H1 (cell line): ENCODE data around the gene CRYBG1. TPM values are rescaled to one million over a fixed set of nuclear protein-coding genes. Genes with fewer than 3 reads are reported as not detected.

ENCODE experiments used
- CTCF ChIA-PET: fragments of 300-600 bp; sonication (Branson Sonifier 250); formaldehyde crosslinking; loops from one replicate; lab custom pipeline; 2021; ENCODE audit not compliant: partially characterized antibody; lab: Charles Lee
- POLR2A ChIA-PET: fragments of 300-600 bp; sonication (Branson Sonifier 250); formaldehyde crosslinking; loops from one replicate; lab custom pipeline; 2021; ENCODE audit warnings: inconsistent platforms; ENCODE audit not compliant: partially characterized antibody; lab: Charles Lee
- DNase-seq, 2 experiments: peaks; one replicate each; pipeline versions ENCODE4 v3.0.0 to v3.0.0-alpha.2; 2010 to 2022; ENCODE audit warnings: low spot score in 2 of 2, low read depth in 1 of 2, mixed read lengths in 1 of 2
- FAIRE-seq: peaks from 2 replicates; lab custom pipeline; 2011; peaks lifted over from hg19 to GRCh38; lab: Jason Lieb, UNC
- H2AFZ ChIP-seq: 2 replicates; pipeline ENCODE4 v1.8.1; 2012; ENCODE audit warnings: low read length, inconsistent platforms
- H2AK5ac ChIP-seq: 2 replicates; pipeline ENCODE4 v1.6.1; 2013; ENCODE audit warnings: low read depth, low read length
- H2BK120ac ChIP-seq: replicated peaks from 2 replicates; pipeline ENCODE3; 2013; ENCODE audit warnings: low read depth, low read length, inconsistent platforms
- H2BK12ac ChIP-seq: 2 replicates; pipeline ENCODE4 v1.6.1; 2013; ENCODE audit warnings: low read depth, low read length
- H2BK15ac ChIP-seq: 2 replicates; pipeline ENCODE4 v1.6.1; 2013; ENCODE audit warnings: low read length
- H2BK20ac ChIP-seq: 2 replicates; pipeline ENCODE4 v1.6.1; 2013; ENCODE audit warnings: low read length
- H2BK5ac ChIP-seq: 2 replicates; pipeline ENCODE4 v1.6.1; 2013; ENCODE audit warnings: low read depth, low read length
- H3K14ac ChIP-seq: 2 replicates; pipeline ENCODE4 v1.6.1; 2013; ENCODE audit warnings: inconsistent platforms; ENCODE audit not compliant: insufficient read length
- H3K18ac ChIP-seq: 2 replicates; pipeline ENCODE4 v1.6.1; 2013; ENCODE audit warnings: low read length; ENCODE audit errors: extremely low read depth
- H3K23ac ChIP-seq: 2 replicates; pipeline ENCODE4 v1.6.1; 2013; ENCODE audit warnings: inconsistent platforms; ENCODE audit not compliant: insufficient read length
- H3K23me2 ChIP-seq: 2 replicates; pipeline ENCODE4 v1.6.1; 2013; ENCODE audit warnings: low read depth, low read length
- H3K27ac ChIP-seq: 2 replicates; pipeline ENCODE4 v1.6.1; 2011; ENCODE audit warnings: low read depth, low read length, inconsistent platforms
- H3K27me3 ChIP-seq, 4 experiments: replicated peaks in 1 of 4; 1 replicate in 1 of 4; 2 replicates in 3 of 4; pipeline versions ENCODE4 v1.6.1 to v1.8.1; 2011 to 2013; ENCODE audit warnings: low read length in 3 of 4, mild to moderate bottlenecking in 3 of 4, inconsistent platforms in 2 of 4, mixed read lengths in 2 of 4, moderate library complexity in 1 of 4; ENCODE audit not compliant: control insufficient read depth in 3 of 4, insufficient read depth in 3 of 4; ENCODE audit errors: extremely low read depth in 1 of 4
- H3K36me3 ChIP-seq, 4 experiments: 2 replicates each; pipeline versions ENCODE4 v1.6.1 to v1.8.1; 2011 to 2013; ENCODE audit warnings: mild to moderate bottlenecking in 4 of 4, low read length in 3 of 4, moderate library complexity in 2 of 4, control low read depth in 1 of 4, inconsistent platforms in 1 of 4; ENCODE audit not compliant: insufficient read depth in 4 of 4, control insufficient read depth in 2 of 4
- H3K4ac ChIP-seq: replicated peaks from 2 replicates; pipeline ENCODE3; 2013; ENCODE audit warnings: low read length, low read depth, mixed read lengths, inconsistent platforms; ENCODE audit not compliant: insufficient read length
- H3K4me1 ChIP-seq, 4 experiments: replicated peaks in 1 of 4; 1 replicate in 1 of 4; 2 replicates in 3 of 4; pipeline versions ENCODE4 v1.6.1 to v1.8.1; 2011 to 2013; ENCODE audit warnings: low read length in 3 of 4, inconsistent platforms in 2 of 4, mixed read lengths in 1 of 4; ENCODE audit not compliant: insufficient read depth in 4 of 4, control insufficient read depth in 3 of 4
- H3K4me2 ChIP-seq, 2 experiments: 2 replicates each; pipeline versions ENCODE4 v1.6.1 to v1.8.1; 2011 to 2013; ENCODE audit warnings: low read depth in 2 of 2, low read length in 2 of 2, control low read depth in 1 of 2, inconsistent platforms in 1 of 2, mild to moderate bottlenecking in 1 of 2; ENCODE audit not compliant: insufficient read depth in 1 of 2
- H3K4me3 ChIP-seq, 4 experiments: fragments of 200-600, 300-600 bp in 1 of 4; sonication (generic), shearing (Covaris generic), sonication (Bioruptor Twin) in 1 of 4; 2 replicates each; pipeline versions ENCODE4 v1.5.1 to v1.8.1; 2011 to 2016; ENCODE audit warnings: low read length in 4 of 4, low read depth in 3 of 4, control low read depth in 2 of 4, inconsistent platforms in 2 of 4, mild to moderate bottlenecking in 2 of 4, mixed read lengths in 1 of 4, moderate library complexity in 1 of 4; ENCODE audit not compliant: insufficient read depth in 2 of 4; ENCODE audit errors: extremely low read depth in 1 of 4
- H3K56ac ChIP-seq: replicated peaks from 2 replicates; pipeline ENCODE3; 2013; ENCODE audit warnings: low read depth, mild to moderate bottlenecking, mixed read lengths, low read length, inconsistent platforms; ENCODE audit not compliant: insufficient read length
- H3K79me1 ChIP-seq: 2 replicates; pipeline ENCODE4 v1.6.1; 2013; ENCODE audit warnings: low read depth, low read length, control low read depth
- H3K79me2 ChIP-seq, 2 experiments: 2 replicates each; pipeline versions ENCODE4 v1.6.1 to v1.8.1; 2012 to 2013; ENCODE audit warnings: low read length in 2 of 2, mild to moderate bottlenecking in 2 of 2, inconsistent platforms in 1 of 2; ENCODE audit not compliant: insufficient read depth in 2 of 2, control insufficient read depth in 1 of 2
- H3K9ac ChIP-seq, 4 experiments: replicated peaks in 1 of 4; 1 replicate in 1 of 4; 2 replicates in 3 of 4; pipeline versions ENCODE4 v1.6.1 to v1.8.1; 2011 to 2013; ENCODE audit warnings: low read depth in 3 of 4, low read length in 3 of 4, control low read depth in 2 of 4, mild to moderate bottlenecking in 2 of 4, moderate library complexity in 2 of 4, inconsistent platforms in 1 of 4; ENCODE audit errors: extremely low read depth in 1 of 4
- H3K9me3 ChIP-seq, 2 experiments: 2 replicates each; pipeline versions ENCODE4 v1.6.1 to v1.8.1; 2012 to 2013; ENCODE audit warnings: mild to moderate bottlenecking in 2 of 2, moderate library complexity in 2 of 2, control low read depth in 1 of 2, inconsistent platforms in 1 of 2, low read depth in 1 of 2, low read length in 1 of 2, mixed read lengths in 1 of 2; ENCODE audit not compliant: insufficient read depth in 2 of 2
- H4K20me1 ChIP-seq, 2 experiments: replicated peaks in 1 of 2; 2 replicates each; pipeline versions ENCODE3 to v1.8.1; 2011 to 2013; ENCODE audit warnings: inconsistent platforms in 2 of 2, low read length in 2 of 2, mild to moderate bottlenecking in 1 of 2; ENCODE audit not compliant: insufficient read depth in 2 of 2, control insufficient read depth in 1 of 2
- H4K5ac ChIP-seq: 2 replicates; pipeline ENCODE4 v1.6.1; 2013; ENCODE audit warnings: low read length, low read depth, mixed read lengths, inconsistent platforms; ENCODE audit not compliant: insufficient read length
- H4K8ac ChIP-seq: 2 replicates; pipeline ENCODE4 v1.8.0; 2013; ENCODE audit warnings: mild to moderate bottlenecking, moderate library complexity, low read length, inconsistent platforms; ENCODE audit not compliant: insufficient read depth; ENCODE audit errors: extremely low read depth
- H4K91ac ChIP-seq: replicated peaks from 2 replicates; pipeline ENCODE3; 2013; ENCODE audit warnings: low read length, mixed read lengths, inconsistent platforms; ENCODE audit not compliant: insufficient read length
- ATF3 ChIP-seq: IDR thresholded peaks from 2 replicates; pipeline ENCODE4 v1.6.1; 2011; ENCODE audit warnings: low read depth, mild to moderate bottlenecking, low read length; ENCODE audit not compliant: insufficient read depth
- CTBP2 ChIP-seq: IDR thresholded peaks from 2 replicates; pipeline ENCODE4 v1.7.0; 2011; ENCODE audit warnings: borderline replicate concordance, mild to moderate bottlenecking, moderate library complexity, mixed read lengths, low read length; ENCODE audit not compliant: insufficient read depth, insufficient read length
- CTCF ChIP-seq, 3 experiments: IDR thresholded peaks; 1 replicate in 2 of 3; 2 replicates in 1 of 3; pipeline versions ENCODE4 v1.5.1 to v1.6.1; 2011; ENCODE audit warnings: low read length in 3 of 3, mild to moderate bottlenecking in 3 of 3, inconsistent platforms in 2 of 3, low read depth in 1 of 3, moderate library complexity in 1 of 3; ENCODE audit not compliant: insufficient read depth in 1 of 3; ENCODE audit errors: control extremely low read depth in 1 of 3
- HDAC6 ChIP-seq: IDR thresholded peaks from one replicate; pipeline ENCODE4 v1.7.1; 2012; ENCODE audit warnings: low read depth, mild to moderate bottlenecking, inconsistent platforms, low read length, moderate library complexity
- JUND ChIP-seq: IDR thresholded peaks from 2 replicates; pipeline ENCODE4 v1.6.1; 2011; ENCODE audit warnings: mild to moderate bottlenecking, improper control_type of control experiment, low read length
- MAFK ChIP-seq: IDR thresholded peaks from 2 replicates; pipeline ENCODE4 v1.6.1; 2012; ENCODE audit warnings: low read depth, mild to moderate bottlenecking, improper control_type of control experiment, low read length
- PHF8 ChIP-seq: fragments of 200-600 bp; sonication (generic); conservative IDR thresholded peaks from 2 replicates; pipeline ENCODE4 v1.7.1; 2012; ENCODE audit warnings: low read depth, mild to moderate bottlenecking, inconsistent platforms, low read length, moderate library complexity
- RBBP5 ChIP-seq: IDR thresholded peaks from 2 replicates; pipeline ENCODE4 v1.7.1; 2012; ENCODE audit warnings: low read depth, mild to moderate bottlenecking, inconsistent platforms, low read length, moderate library complexity, borderline replicate concordance
- SIX5 ChIP-seq: IDR thresholded peaks from 2 replicates; pipeline ENCODE4 v1.6.1; 2011; ENCODE audit warnings: mild to moderate bottlenecking, low read depth, low read length
- SRF ChIP-seq: IDR thresholded peaks from 2 replicates; pipeline ENCODE4 v1.6.1; 2011; ENCODE audit warnings: mild to moderate bottlenecking, low read depth, low read length, moderate library complexity
- WGBS, 2 experiments: shearing (Covaris generic) in 1 of 2; methylation state at CpG; one replicate each; pipeline versions ENCODE4 v1.1.6 to v1.1.7; 2013 to 2015; ENCODE audit warnings: low lambda C conversion rate in 2 of 2, mixed read lengths in 2 of 2, inconsistent platforms in 1 of 2, low coverage in 1 of 2, missing lambda C conversion rate in 1 of 2; ENCODE audit not compliant: insufficient replicate concordance in 2 of 2, insufficient coverage in 1 of 2, insufficient read length in 1 of 2; ENCODE audit errors: extremely low coverage in 1 of 2, missing lambda C conversion rate in 1 of 2; 5-methylcytosine and 5-hydroxymethylcytosine counted together
- polyA plus RNA-seq, 7 experiments: library from polyadenylated mRNA; depleted of rRNA in 3 of 7; stranded (reverse) in 5 of 7; unstranded in 2 of 7; fragments of >200 nt in 5 of 7; fragments of 200-250 nt in 2 of 7; gene quantifications; 1 replicate in 5 of 7; 2 replicates in 1 of 7; 4 replicates in 1 of 7; pipeline versions ENCODE4 v1.2.1 to v1.2.3, GENCODE V29; 2011 to 2013; ENCODE audit warnings: missing spikeins in 2 of 7, mixed read lengths in 2 of 7
- total RNA-seq: library from RNA; stranded (reverse); fragmentation: NEBNext Ultra II Directional; extraction: Animal tissue kit (Norgen Biotek cat#: 25700); gene quantifications from 2 replicates; pipeline ENCODE4 v1.2.1, GENCODE V29; 2021

CRYBG1 gene
- total and polyA plus RNA-seq, 2 of the 8 experiments (the other 6 are each of a cell fraction or from before 2014, with no cell fraction given), result 2.2 to 11.6 TPM

- Histone ChIP-seq H3K36me3 (no peaks in the 10 kb centered on the region), H2AFZ (no peak overlapping the region), H3K4me1 (no peaks in the 10 kb centered on the region), H3K56ac (no peak overlapping the region), H3K23ac (no peak overlapping the region), H4K8ac (no peak overlapping the region), H2AK5ac (no peak overlapping the region), H4K20me1 (no peaks in the 10 kb centered on the region), H3K4me2 (no peak overlapping the region), H3K4me3 (no peak overlapping the region), H3K27me3 (no peaks in the 10 kb centered on the region), H3K9me3 (no peaks in the 10 kb centered on the region), H2BK20ac (no peak overlapping the region), H3K79me2 (no peaks in the 10 kb centered on the region), H3K9ac (no peak overlapping the region), H2BK5ac (no peak overlapping the region), H2BK15ac (no peak overlapping the region), H2BK12ac (no peak overlapping the region), H3K23me2 (no peaks in the 10 kb centered on the region), H3K4ac (no peak overlapping the region), H2BK120ac (no peak overlapping the region), H3K79me1 (no peaks in the 10 kb centered on the region), H3K27ac (no peak overlapping the region), H3K14ac (no peak overlapping the region), H3K18ac (no peak overlapping the region), H4K91ac (no peak overlapping the region), H4K5ac (no peak overlapping the region)
- CTCF ChIA-PET, result interaction anchor here (0.6 to 3.9 kb wide), 9 partner anchors 10 to 1812 kb away, joined by 3 to 39 read pairs (median 3); partner anchors contain the start of gene CRYBG1
- POLR2A ChIA-PET, result no interaction called here
- no peak for TF ChIP-seq MAFK
- no peak for TF ChIP-seq CTCF (IDR thresholded peaks at IDR 0.05; ENCODE audit: control extremely low read depth in 1 of 3, insufficient read depth in 1 of 3, low read depth in 1 of 3, low read length in 3 of 3)
- TF ChIP-seq SIX5, result no peak
- no peak for TF ChIP-seq ATF3
- TF ChIP-seq CTBP2, result no peak
- TF ChIP-seq JUND, result no peak
- TF ChIP-seq SRF, result no peak
- no peak for TF ChIP-seq PHF8
- no peak for TF ChIP-seq RBBP5
- no peak for TF ChIP-seq HDAC6
- 70% methylated on average over 2 of the region's 2 CpGs; no CpG with 5 or more reads in 1 of the 2 experiments for WGBS, 2 experiments
- DNase-seq, result no peak
- FAIRE-seq, result no peak
Measured at GRCh38 chr6:106440546-106440945, 80.0 kb downstream of the CRYBG1 start.
